ENCODE data around the gene TACR1. TPM values are rescaled to one million over a fixed set of nuclear protein-coding genes. Genes with fewer than 3 reads are reported as not detected.

The TACR1 gene
- total RNA-seq, 6 donors from 2014 or later: 0.46 to 4.2 (median 1.5) TPM; not detected in 1

GRCh38 chr2:75090770-75091515 is 108.4 kb downstream of the TACR1 start:
- no peaks in the 10 kb centered on the region for H3K27me3 ChIP-seq
- no peak overlapping the region for H3K4me3 ChIP-seq
- 88 to 91% methylated on average over 5 of the region's 5 CpGs for WGBS, 2 donors
- H3K9me3 ChIP-seq: no peaks in the 10 kb centered on the region
- no peak overlapping the region for H3K27ac ChIP-seq
- H3K4me1 ChIP-seq: no peaks in the 10 kb centered on the region
- TF ChIP-seq POLR2AphosphoS5 (IDR thresholded peaks at IDR 0.05) (no peak), CTCF (IDR thresholded peaks at IDR 0.05) (no peak), EP300 (IDR thresholded peaks at IDR 0.05) (no peak)
- DNase-seq (no peak), ATAC-seq (ENCODE audit: low FRiP score in 2 of 2) (no peak)
- H3K36me3 ChIP-seq: no peaks in the 10 kb centered on the region

DNA sequence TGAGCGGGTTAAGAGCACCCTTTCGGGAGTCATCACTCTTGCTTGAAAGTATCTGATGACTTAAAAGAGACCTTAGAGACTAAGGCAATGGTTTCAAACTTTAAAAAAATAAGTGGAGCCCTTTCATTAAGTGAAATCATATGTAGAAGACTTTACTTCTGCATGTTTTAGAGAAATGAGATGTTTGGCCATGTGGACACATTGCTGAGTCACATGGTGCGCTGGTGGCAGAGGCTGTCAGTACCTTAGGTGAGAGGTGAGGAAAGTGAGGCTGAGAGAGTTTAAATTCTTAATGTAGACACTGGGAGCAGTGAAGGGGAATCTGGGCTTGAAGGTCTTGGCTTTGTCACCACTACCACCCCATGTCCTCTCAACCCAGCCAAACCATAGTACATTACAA is 109.8 kb downstream of the TACR1 start:
- WGBS, 2 donors: 97% methylated on average over 3 of the region's 3 CpGs
- Histone ChIP-seq H3K36me3 (no peaks in the 10 kb centered on the region), H3K27ac (no peak overlapping the region), H3K4me1 (no peaks in the 10 kb centered on the region), H3K27me3 (no peaks in the 10 kb centered on the region), H3K9me3 (no peaks in the 10 kb centered on the region), H3K4me3 (no peak overlapping the region)
- ATAC-seq (ENCODE audit: low FRiP score in 2 of 2) (no peak), DNase-seq (no peak)
- TF ChIP-seq POLR2A (IDR thresholded peaks at IDR 0.05) (no peak), POLR2AphosphoS5 (IDR thresholded peaks at IDR 0.05) (no peak), EP300 (IDR thresholded peaks at IDR 0.05) (no peak), CTCF (IDR thresholded peaks at IDR 0.05) (no peak)

- Histone ChIP-seq H3K4me3 (no peak overlapping the region), H3K9me3 (no peaks in the 10 kb centered on the region), H3K4me1 (no peaks in the 10 kb centered on the region), H3K27me3 (no peaks in the 10 kb centered on the region), H3K27ac (no peak overlapping the region), H3K36me3 (no peaks in the 10 kb centered on the region)
- ATAC-seq (ENCODE audit: low FRiP score in 2 of 2) (no peak), DNase-seq (no peak)
- no peak for TF ChIP-seq EP300 (IDR thresholded peaks at IDR 0.05)
- TF ChIP-seq POLR2AphosphoS5 (IDR thresholded peaks at IDR 0.05): no peak
- no peak for TF ChIP-seq CTCF (IDR thresholded peaks at IDR 0.05)
- TF ChIP-seq POLR2A (IDR thresholded peaks at IDR 0.05): no peak
- WGBS, 2 donors: 76 to 81% methylated on average over 3 of the region's 3 CpGs
Measured at GRCh38 chr2:75088791-75089190, 110.5 kb downstream of the TACR1 start.

- TF ChIP-seq POLR2A (IDR thresholded peaks at IDR 0.05) (no peak), POLR2AphosphoS5 (IDR thresholded peaks at IDR 0.05) (no peak), EP300 (IDR thresholded peaks at IDR 0.05) (no peak)
- H3K4me3 ChIP-seq: no peak overlapping the region
- H3K4me1 ChIP-seq: no peaks in the 10 kb centered on the region
- WGBS, 2 donors: 95 to 100% methylated on average over 2 of the region's 2 CpGs
- no peaks in the 10 kb centered on the region for H3K9me3 ChIP-seq
- H3K36me3 ChIP-seq: no peaks in the 10 kb centered on the region
- ATAC-seq (ENCODE audit: low FRiP score in 2 of 2): no peak
- no peaks in the 10 kb centered on the region for H3K27me3 ChIP-seq
- DNase-seq: no peak
- no peak overlapping the region for H3K27ac ChIP-seq
Measured at GRCh38 chr2:75087736-75088135, 111.6 kb downstream of the TACR1 start.

DNA sequence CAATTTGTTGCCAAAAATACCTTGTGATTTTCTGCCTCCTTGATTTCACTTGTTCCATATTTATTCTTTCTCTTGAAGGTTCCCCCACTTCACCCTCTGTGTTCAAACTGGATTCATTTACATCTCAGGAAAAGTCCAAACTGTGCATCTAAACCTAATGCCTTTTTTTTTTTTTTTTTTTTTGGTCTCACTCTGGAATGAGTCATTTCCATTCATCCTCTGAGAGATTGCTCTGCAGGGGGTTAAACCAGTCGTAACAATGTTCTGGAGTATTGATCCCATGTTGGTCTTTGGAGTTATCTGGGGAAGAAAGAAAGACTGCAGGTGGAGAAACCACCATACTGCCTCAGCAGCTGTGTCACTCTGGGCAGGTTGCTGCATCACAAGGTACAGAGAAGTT is 119.7 kb downstream of the TACR1 start:
- no peak for DNase-seq
- no peaks in the 10 kb centered on the region for H3K9me3 ChIP-seq
- H3K4me1 ChIP-seq: no peaks in the 10 kb centered on the region
- H3K27ac ChIP-seq: no peak overlapping the region
- H3K27me3 ChIP-seq: no peaks in the 10 kb centered on the region
- no peak overlapping the region for H3K4me3 ChIP-seq
- ATAC-seq (ENCODE audit: low FRiP score in 2 of 2): no peak
- WGBS, 2 donors: 83 to 88% methylated on average over 1 of the region's 1 CpG
- TF ChIP-seq POLR2A (IDR thresholded peaks at IDR 0.05) (no peak), EP300 (IDR thresholded peaks at IDR 0.05) (no peak), CTCF (IDR thresholded peaks at IDR 0.05) (no peak)
- no peaks in the 10 kb centered on the region for H3K36me3 ChIP-seq
